T47D (cell line): ENCODE measurements around the gene DYNLRB1.

Source experiments
- DNase-seq, 2 experiments: peaks; one replicate each; pipeline versions ENCODE4 v3.0.0 to v3.0.0-alpha.2; 2011 to 2012; ENCODE audit warnings: low read depth in 1 of 2, low spot score in 1 of 2
- JUND ChIP-seq: IDR thresholded peaks from 2 replicates; pipeline ENCODE4 v1.6.1; 2012; ENCODE audit warnings: low read depth
- in situ Hi-C: cut with HindIII; loops from 2 replicates; pipeline ENCODE4 v1.10.0; 2016; ENCODE audit warnings: low sequenced_read_pairs, low pct_unique_long_range_greater_than_20kb

The DYNLRB1 gene

DNA sequence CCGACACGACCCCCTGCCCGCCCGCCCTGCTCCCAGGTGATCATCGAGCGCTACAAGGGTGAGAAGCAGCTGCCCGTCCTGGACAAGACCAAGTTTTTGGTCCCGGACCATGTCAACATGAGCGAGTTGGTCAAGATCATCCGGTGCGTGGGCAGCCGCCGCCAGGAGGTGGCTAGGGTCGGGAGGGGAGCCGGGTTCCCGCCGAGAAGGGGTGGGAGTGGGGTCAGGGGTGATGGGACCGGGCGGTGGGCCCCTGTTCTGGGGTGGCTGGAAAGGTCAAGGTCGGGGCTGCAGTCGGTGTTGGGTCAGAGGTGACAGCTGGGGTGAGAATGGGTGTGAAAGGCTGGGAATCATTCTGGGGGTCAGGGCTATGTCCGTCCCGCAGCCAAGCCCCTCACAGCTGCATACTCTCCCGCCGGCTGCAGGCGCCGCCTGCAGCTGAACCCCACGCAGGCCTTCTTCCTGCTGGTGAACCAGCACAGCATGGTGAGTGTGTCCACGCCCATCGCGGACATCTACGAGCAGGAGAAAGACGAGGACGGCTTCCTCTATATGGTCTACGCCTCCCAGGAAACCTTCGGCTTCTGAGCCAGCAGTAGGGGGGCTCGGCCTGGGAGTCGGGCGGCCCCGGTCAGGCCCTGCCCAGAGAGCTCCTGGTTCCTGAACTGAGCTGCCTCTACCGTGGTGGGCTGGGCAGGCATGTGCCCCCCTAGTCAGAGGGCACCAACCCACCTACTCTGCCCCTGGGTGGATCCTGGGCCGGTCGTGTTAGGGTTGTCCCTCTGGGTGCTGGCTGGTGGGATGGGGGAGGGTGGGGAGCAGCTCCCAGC, 43.3 kb downstream of the DYNLRB1 start:
- in situ Hi-C loops: no loop called here
- TF ChIP-seq JUND: no peak
- DNase-seq: no peak

DNA sequence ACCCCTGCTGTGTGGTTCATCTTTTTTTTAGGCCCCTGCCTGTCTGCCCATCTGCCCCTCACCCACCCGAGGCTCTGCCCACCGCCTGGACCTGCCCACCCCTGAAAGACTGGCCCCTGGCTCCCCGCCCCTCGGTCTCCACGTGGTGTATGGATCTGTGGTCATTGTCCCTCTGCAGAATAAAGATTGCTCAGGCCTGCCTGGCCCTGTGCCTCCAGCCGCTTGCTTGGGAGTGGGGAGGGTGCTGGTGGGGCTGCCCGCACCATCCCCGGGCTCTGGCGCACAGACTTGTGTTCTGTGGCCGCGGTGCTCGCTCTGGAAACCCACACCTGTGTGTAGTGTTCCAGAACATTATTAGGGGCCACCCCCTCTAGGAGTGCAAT, 43.9 kb downstream of the DYNLRB1 start:
- no peak for TF ChIP-seq JUND
- no peak for DNase-seq
- in situ Hi-C loops: no loop called here

GRCh38 chr20:34560614-34561013, 44.4 kb downstream of the DYNLRB1 start:
- TF ChIP-seq JUND: no peak
- DNase-seq: no peak
- in situ Hi-C loops: no loop called here

DNA sequence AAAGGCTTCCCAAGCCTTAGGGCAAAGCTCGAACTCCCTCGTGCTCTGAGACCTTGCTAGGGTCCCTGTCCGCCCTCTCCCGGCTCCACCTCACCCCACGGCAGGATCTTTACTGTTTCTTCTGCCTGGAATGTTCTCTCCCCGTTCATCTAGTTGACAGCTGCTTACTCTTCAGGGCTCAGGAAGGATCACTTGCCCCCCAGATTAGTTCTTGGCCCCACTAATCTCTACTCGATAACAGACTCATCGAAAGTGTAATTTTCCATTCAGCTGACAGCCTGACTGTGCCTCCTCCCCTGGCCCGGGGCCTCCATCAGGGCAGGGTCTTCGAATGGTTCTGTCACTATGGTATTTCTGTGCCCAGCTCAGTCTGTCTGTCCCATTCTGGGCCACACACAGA, 45.4 kb downstream of the DYNLRB1 start:
- TF ChIP-seq JUND: no peak
- in situ Hi-C loops: no loop called here
- no peak for DNase-seq

GRCh38 chr20:34562641-34563040, 46.4 kb downstream of the DYNLRB1 start:
- no peak for DNase-seq
- in situ Hi-C loops: no loop called here
- no peak for TF ChIP-seq JUND

- no peak for TF ChIP-seq JUND
Measured at GRCh38 chr20:34564833-34565232, 48.6 kb downstream of the DYNLRB1 start.

GRCh38 chr20:34566978-34567891, 51.0 kb downstream of the DYNLRB1 start:
- no peak for DNase-seq
- no peak for TF ChIP-seq JUND
- in situ Hi-C loops: no loop called here

More at GRCh38 chr20:34564833-34565232, 48.6 kb downstream of the DYNLRB1 start:
- no peak for DNase-seq
- in situ Hi-C loops: no loop called here

GRCh38 chr20:34567892-34568865, 52.0 kb downstream of the DYNLRB1 start:
- DNase-seq: no peak
- in situ Hi-C loops: no loop called here
- no peak for TF ChIP-seq JUND

- no peak for TF ChIP-seq JUND
- in situ Hi-C loops: no loop called here
- DNase-seq: no peak
Measured at GRCh38 chr20:34569598-34569997, 53.4 kb downstream of the DYNLRB1 start.

DNA sequence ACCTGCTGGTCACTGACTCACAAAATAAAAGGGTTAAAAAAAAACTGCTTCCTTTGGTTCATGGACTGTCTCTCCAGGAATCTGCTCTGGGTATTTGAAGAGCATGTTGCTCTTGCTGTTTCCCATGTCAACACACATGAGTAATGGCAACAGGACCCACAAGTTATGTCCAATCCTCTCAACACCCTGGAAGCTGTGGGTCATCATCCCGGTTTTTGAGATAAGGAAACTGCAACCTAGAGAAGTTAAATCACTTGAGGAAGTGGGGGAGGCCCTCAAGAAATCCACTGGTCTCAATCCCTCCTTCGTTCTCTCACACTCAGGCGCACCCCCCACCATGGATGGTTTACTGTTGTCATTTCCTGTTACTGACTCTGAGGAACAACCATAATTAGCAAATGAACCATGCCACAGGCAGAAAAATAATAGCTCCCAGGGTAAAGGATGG, 54.7 kb downstream of the DYNLRB1 start:
- DNase-seq: no peak
- no peak for TF ChIP-seq JUND
- in situ Hi-C loops: no loop called here

DNA sequence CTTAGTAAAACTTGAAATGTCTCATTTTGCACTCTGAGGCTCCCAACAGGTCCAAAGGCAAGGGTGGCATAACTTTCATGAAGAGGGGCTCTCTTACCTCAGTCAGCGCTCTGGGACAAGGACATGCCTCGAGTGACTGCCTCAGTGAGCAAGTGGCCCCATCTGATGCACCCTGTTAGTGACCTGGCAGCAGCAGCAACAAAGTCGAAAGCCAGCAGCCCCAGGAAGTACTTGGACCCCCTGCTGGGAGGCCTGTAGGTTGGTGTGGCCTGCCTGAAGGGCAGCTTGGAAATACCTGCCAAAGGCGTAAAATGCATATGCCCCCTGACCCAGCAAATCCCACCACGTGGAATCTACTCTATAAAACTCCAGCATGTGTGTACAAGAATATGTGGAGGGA, 55.5 kb downstream of the DYNLRB1 start:
- no peak for DNase-seq
- TF ChIP-seq JUND: no peak
- in situ Hi-C loops: no loop called here

GRCh38 chr20:34573541-34574300, 57.5 kb downstream of the DYNLRB1 start:
- no peak for DNase-seq
- TF ChIP-seq JUND: no peak
- in situ Hi-C loops: no loop called here
